Nephron (organoid): Measurements from ENCODE around the gene PHLPP1.

Experiments used
- H3K27ac Mint-ChIP-seq, 3 experiments: 2 replicates each; pipeline ENCODE4 v1.8.0; 2020; ENCODE audit warnings: mixed read lengths in 3 of 3, mild to moderate bottlenecking in 2 of 3, moderate library complexity in 1 of 3
- H3K27me3 Mint-ChIP-seq: 2 replicates; pipeline ENCODE4 v1.8.0; 2021; ENCODE audit warnings: low read depth, mild to moderate bottlenecking, moderate library complexity, mixed read lengths
- H3K36me3 Mint-ChIP-seq: 2 replicates; pipeline ENCODE4 v1.8.0; 2020; ENCODE audit warnings: low read depth, mixed read lengths
- H3K4me1 Mint-ChIP-seq: 2 replicates; pipeline ENCODE4 v1.8.0; 2020; ENCODE audit warnings: mixed read lengths
- H3K4me3 Mint-ChIP-seq, 3 experiments: 2 replicates each; pipeline ENCODE4 v1.8.0; 2020; ENCODE audit warnings: mild to moderate bottlenecking in 3 of 3, mixed read lengths in 3 of 3, moderate library complexity in 2 of 3
- H3K9me3 Mint-ChIP-seq: 2 replicates; pipeline ENCODE4 v1.8.0; 2020; ENCODE audit warnings: mixed read lengths
- TF ChIP-seq, protein P1 (sequence below), 3 experiments: fragments of 200-600 bp; sonication (generic); IDR thresholded peaks; one replicate each; pipeline ENCODE4 v1.5.0; 2021; ENCODE audit warnings: antibody characterized with exemption in 3 of 3; ENCODE audit not compliant: unreplicated experiment in 3 of 3

The PHLPP1 gene

DNA sequence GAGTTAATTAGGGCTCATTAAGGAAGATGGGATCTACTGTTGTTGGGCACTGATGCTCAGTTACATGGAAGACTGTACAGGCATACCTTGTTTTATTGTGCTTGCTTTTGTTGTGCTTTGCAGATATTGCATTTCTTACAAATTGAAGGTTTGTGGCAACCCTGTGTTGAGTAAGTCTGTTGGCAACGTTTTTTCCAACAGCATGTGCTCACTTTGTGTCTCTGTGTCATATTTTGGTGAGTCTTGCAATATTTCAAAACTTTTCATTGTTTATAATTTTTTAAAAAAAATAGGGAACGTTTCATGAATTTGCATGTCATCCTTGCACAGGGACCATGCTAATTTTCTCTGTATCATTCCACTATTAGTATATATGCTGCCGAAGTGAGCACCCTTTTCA, 15.6 kb downstream of the PHLPP1 start:
- Mint-ChIP-seq H3K27ac (no peak overlapping the region), H3K4me3 (no peak overlapping the region), H3K9me3 (peaks cover 25% of the 10 kb centered on the region), H3K27me3 (no peaks in the 10 kb centered on the region), H3K4me1 (peaks cover 10% of the 10 kb centered on the region), H3K36me3 (peaks cover 48% of the 10 kb centered on the region)
- TF ChIP-seq, protein P1, sequence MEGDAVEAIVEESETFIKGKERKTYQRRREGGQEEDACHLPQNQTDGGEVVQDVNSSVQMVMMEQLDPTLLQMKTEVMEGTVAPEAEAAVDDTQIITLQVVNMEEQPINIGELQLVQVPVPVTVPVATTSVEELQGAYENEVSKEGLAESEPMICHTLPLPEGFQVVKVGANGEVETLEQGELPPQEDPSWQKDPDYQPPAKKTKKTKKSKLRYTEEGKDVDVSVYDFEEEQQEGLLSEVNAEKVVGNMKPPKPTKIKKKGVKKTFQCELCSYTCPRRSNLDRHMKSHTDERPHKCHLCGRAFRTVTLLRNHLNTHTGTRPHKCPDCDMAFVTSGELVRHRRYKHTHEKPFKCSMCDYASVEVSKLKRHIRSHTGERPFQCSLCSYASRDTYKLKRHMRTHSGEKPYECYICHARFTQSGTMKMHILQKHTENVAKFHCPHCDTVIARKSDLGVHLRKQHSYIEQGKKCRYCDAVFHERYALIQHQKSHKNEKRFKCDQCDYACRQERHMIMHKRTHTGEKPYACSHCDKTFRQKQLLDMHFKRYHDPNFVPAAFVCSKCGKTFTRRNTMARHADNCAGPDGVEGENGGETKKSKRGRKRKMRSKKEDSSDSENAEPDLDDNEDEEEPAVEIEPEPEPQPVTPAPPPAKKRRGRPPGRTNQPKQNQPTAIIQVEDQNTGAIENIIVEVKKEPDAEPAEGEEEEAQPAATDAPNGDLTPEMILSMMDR (IDR thresholded peaks at IDR 0.05; ENCODE audit: unreplicated experiment in 3 of 3): no peak

DNA sequence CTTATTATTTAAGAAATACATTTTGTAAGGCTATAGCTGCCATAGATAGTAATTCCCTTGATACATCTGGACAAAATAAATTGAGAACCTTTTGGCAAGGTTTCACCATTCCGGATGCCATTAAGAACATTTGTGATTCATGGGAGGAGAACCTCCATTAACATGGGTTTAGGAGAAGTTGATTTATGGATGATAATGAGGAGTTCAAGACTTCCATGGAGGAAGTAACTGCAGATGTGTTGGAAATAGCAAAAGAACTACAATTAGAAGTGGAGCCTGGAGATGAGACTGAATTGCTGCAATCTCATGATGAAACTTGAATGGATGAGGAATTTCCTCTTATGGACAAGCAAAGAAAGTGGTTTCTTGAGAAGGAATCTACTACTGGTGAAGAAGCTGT, 17.3 kb downstream of the PHLPP1 start:
- Mint-ChIP-seq H3K4me3 (no peak overlapping the region), H3K27ac (no peak overlapping the region), H3K36me3 (peaks cover 54% of the 10 kb centered on the region), H3K27me3 (no peaks in the 10 kb centered on the region), H3K4me1 (peaks cover 8% of the 10 kb centered on the region), H3K9me3 (peaks cover 28% of the 10 kb centered on the region)
- TF ChIP-seq, protein P1 (IDR thresholded peaks at IDR 0.05; ENCODE audit: unreplicated experiment in 3 of 3): no peak

DNA sequence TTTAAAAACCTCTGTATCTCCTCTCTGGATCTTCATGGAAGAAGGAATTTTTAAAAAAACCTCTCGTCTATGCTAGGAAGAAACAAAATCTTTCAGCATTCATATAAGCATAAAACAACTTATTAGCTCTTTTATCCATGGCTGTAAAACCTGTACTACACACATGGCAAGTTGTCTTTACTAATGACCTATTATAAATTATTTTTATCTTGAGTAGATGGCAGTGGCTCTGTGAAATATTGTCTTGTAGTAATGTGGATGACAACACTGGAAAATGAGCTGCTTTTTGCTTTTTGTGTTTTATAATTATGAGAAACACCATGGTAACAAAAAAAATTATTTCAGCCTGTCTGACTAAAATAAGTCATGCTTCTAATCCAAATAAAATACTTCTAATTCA, 18.9 kb downstream of the PHLPP1 start:
- H3K9me3 Mint-ChIP-seq: peaks cover 27% of the 10 kb centered on the region

DNA sequence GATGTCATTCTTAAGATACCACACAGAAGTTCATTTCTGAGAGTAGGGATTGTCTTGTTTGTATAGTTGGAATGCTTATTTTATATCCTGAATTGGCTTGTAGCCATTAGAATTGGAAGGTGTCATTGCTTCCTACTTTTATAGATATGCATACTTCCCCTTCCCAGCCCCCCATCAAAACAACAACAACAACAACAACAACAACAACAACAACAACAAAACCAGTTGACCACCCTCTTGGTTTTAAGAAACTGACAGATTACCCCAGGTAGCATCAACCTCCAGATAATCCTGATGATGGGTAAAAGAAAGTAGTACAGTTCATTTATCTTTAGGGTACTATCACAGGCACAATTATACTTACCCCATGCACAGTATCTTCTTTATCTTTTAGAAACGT, 20.0 kb downstream of the PHLPP1 start:
- Mint-ChIP-seq H3K4me1 (peaks cover 8% of the 10 kb centered on the region), H3K9me3 (peaks cover 22% of the 10 kb centered on the region), H3K27me3 (no peaks in the 10 kb centered on the region), H3K36me3 (peaks cover 41% of the 10 kb centered on the region), H3K4me3 (no peak overlapping the region), H3K27ac (no peak overlapping the region)
- TF ChIP-seq, protein P1 (IDR thresholded peaks at IDR 0.05; ENCODE audit: unreplicated experiment in 3 of 3): no peak

More for the DNA sequence above, 18.9 kb downstream of the PHLPP1 start:
- Mint-ChIP-seq H3K27me3 (no peaks in the 10 kb centered on the region), H3K4me1 (peaks cover 8% of the 10 kb centered on the region), H3K4me3 (no peak overlapping the region), H3K27ac (peak overlapping the region in 1 of 3 experiments; percentile 39), H3K36me3 (peaks cover 48% of the 10 kb centered on the region)
- TF ChIP-seq, protein P1 (IDR thresholded peaks at IDR 0.05; ENCODE audit: unreplicated experiment in 3 of 3): no peak

DNA sequence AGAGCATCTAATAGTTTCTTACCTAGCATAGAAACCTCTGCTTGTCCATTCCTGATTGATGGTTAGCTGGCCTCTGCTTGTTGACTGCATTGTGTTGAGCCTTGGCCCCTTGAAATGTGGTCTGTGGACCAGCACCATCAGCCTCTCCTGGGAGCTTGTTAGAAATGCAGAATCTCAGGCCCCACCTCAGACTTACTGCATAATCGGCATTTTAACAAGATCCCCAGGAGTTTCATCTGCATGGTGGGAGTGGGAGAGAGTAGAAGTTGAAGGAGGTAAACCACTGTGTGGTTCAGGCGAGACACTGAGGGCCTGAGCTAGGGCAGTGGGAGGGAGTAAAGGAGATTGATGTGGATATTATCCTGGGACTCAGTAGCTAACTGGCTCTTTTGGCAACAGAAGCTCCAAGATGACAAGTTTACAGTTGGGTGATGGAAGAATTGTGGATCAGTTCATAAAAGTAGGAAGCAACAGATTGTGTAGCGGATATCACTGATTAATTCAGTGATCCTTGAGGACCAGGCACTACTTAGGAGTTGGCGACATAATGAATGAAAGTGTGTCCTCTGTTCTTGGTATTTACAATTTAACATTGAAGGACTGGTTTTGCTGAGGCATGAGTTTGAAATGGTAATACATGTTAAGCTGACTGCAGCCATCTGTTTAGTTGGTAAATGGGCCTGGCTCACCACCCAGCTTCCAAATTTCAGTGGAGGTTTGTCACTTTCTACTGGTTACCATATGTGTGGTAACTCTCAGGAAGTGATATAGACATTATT, 20.9 kb downstream of the PHLPP1 start:
- peaks cover 34% of the 10 kb centered on the region for H3K36me3 Mint-ChIP-seq
- no peak overlapping the region for H3K27ac Mint-ChIP-seq
- H3K4me3 Mint-ChIP-seq: no peak overlapping the region
- peaks cover 8% of the 10 kb centered on the region for H3K4me1 Mint-ChIP-seq
- H3K9me3 Mint-ChIP-seq: peaks cover 18% of the 10 kb centered on the region
- H3K27me3 Mint-ChIP-seq: no peaks in the 10 kb centered on the region
- TF ChIP-seq, protein P1 (IDR thresholded peaks at IDR 0.05; ENCODE audit: unreplicated experiment in 3 of 3): no peak
